Neural cell (in vitro differentiated cells): Measurements from ENCODE around the gene EFCAB6. TPM values are rescaled to one million over a fixed set of nuclear protein-coding genes. Genes with fewer than 3 reads are reported as not detected.

Source experiments
- H2AFZ ChIP-seq: fragments of 200-600, 300-800 bp; sonication (generic), shearing (Covaris generic); 2 replicates; pipeline ENCODE4 v1.6.0; 2014; ENCODE audit warnings: low read depth, mild to moderate bottlenecking, antibody characterized with exemption, low read length, moderate library complexity
- H3F3A ChIP-seq: fragments of 200-600 bp; shearing (Covaris generic); 2 replicates; pipeline ENCODE4 v1.6.1; 2016; ENCODE audit warnings: mild to moderate bottlenecking, moderate library complexity, mixed read lengths, antibody characterized with exemption, low read length; ENCODE audit not compliant: insufficient read depth, poor library complexity, severe bottlenecking
- H3K27ac ChIP-seq: fragments of 200-600, 300-800 bp; sonication (generic), shearing (Covaris generic); 2 replicates; pipeline ENCODE4 v1.5.1; 2014; ENCODE audit warnings: mild to moderate bottlenecking, low read length, moderate library complexity
- H3K27me3 ChIP-seq: fragments of 300-800, 200-600 bp; sonication (generic), shearing (Covaris generic); 2 replicates; pipeline ENCODE4 v1.6.0; 2014; ENCODE audit warnings: mild to moderate bottlenecking, low read depth, low read length, moderate library complexity; ENCODE audit not compliant: insufficient read depth
- H3K36me3 ChIP-seq: fragments of 300-800, 200-600 bp; sonication (generic), shearing (Covaris generic); 2 replicates; pipeline ENCODE4 v1.5.1; 2014; ENCODE audit warnings: mild to moderate bottlenecking, antibody characterized with exemption, low read length, moderate library complexity; ENCODE audit not compliant: insufficient read depth
- H3K4me2 ChIP-seq: fragments of 300-800, 200-600 bp; sonication (generic), shearing (Covaris generic); 2 replicates; pipeline ENCODE4 v1.6.0; 2014; ENCODE audit warnings: mild to moderate bottlenecking, low read length
- H3K4me3 ChIP-seq: fragments of 300-800, 200-600 bp; sonication (generic), shearing (Covaris generic); 2 replicates; pipeline ENCODE4 v1.5.1; 2014; ENCODE audit warnings: mild to moderate bottlenecking, low read length, moderate library complexity
- H3K79me2 ChIP-seq: fragments of 200-600 bp; shearing (Covaris generic); replicated peaks from 2 replicates; pipeline ENCODE4 v1.6.0; 2014; ENCODE audit warnings: mild to moderate bottlenecking, low read length, moderate library complexity; ENCODE audit not compliant: insufficient read depth
- H3K9ac ChIP-seq: fragments of 300-800, 200-600 bp; sonication (generic), shearing (Covaris generic); 2 replicates; pipeline ENCODE4 v1.6.1; 2016; ENCODE audit warnings: mild to moderate bottlenecking, low read length, mixed read lengths
- H3K9me2 ChIP-seq: fragments of 200-600 bp; shearing (Covaris generic); 2 replicates; pipeline ENCODE4 v1.6.1; 2016; ENCODE audit warnings: mild to moderate bottlenecking, low read length, mixed read lengths; ENCODE audit not compliant: insufficient read depth
- H3K9me3 ChIP-seq: fragments of 200-600, 300-800 bp; sonication (generic), shearing (Covaris generic); 2 replicates; pipeline ENCODE4 v1.6.1; 2016; ENCODE audit warnings: mild to moderate bottlenecking, mixed run types, low read length, moderate library complexity, mixed read lengths
- H4K20me1 ChIP-seq: fragments of 200-600 bp; shearing (Covaris generic); 2 replicates; pipeline ENCODE4 v1.6.1; 2016; ENCODE audit warnings: mild to moderate bottlenecking, mixed run types; ENCODE audit not compliant: insufficient read depth
- EP300 ChIP-seq: fragments of 450-650 bp; conservative IDR thresholded peaks from 2 replicates; pipeline ENCODE4 v1.6.1; 2014; ENCODE audit warnings: antibody characterized with exemption, mild to moderate bottlenecking, moderate library complexity; ENCODE audit not compliant: poor library complexity, severe bottlenecking
- EZH2 ChIP-seq: fragments of 200-600, 300-800 bp; shearing (Covaris generic), sonication (generic); IDR thresholded peaks from 2 replicates; pipeline ENCODE4 v1.6.1; 2014; ENCODE audit warnings: antibody characterized with exemption, low read length, borderline replicate concordance, mild to moderate bottlenecking; ENCODE audit not compliant: insufficient read depth, poor library complexity, severe bottlenecking
- MXI1 ChIP-seq: fragments of 450-650 bp; conservative IDR thresholded peaks from 2 replicates; pipeline ENCODE4 v1.6.1; 2014; ENCODE audit warnings: antibody characterized with exemption, mild to moderate bottlenecking; ENCODE audit not compliant: poor library complexity, severe bottlenecking
- POLR2AphosphoS5 ChIP-seq: IDR thresholded peaks from 2 replicates; pipeline ENCODE4 v1.6.1; 2012
- RAD21 ChIP-seq: fragments of 450-650 bp; conservative IDR thresholded peaks from 2 replicates; pipeline ENCODE4 v1.6.1; 2014; ENCODE audit warnings: antibody characterized with exemption, mild to moderate bottlenecking, moderate library complexity
- REST ChIP-seq: IDR thresholded peaks from 2 replicates; pipeline ENCODE4 v1.6.1; 2012; ENCODE audit warnings: borderline replicate concordance
- SMC3 ChIP-seq: fragments of 450-650 bp; conservative IDR thresholded peaks from 2 replicates; pipeline ENCODE4 v1.6.1; 2014; ENCODE audit warnings: antibody characterized with exemption, mild to moderate bottlenecking, moderate library complexity; ENCODE audit not compliant: poor library complexity
- TAF1 ChIP-seq: IDR thresholded peaks from 2 replicates; pipeline ENCODE4 v1.6.1; 2012; ENCODE audit warnings: low read depth
- polyA plus RNA-seq: library from polyadenylated mRNA; depleted of rRNA; stranded (reverse); fragments of >200 nt; gene quantifications from 2 replicates; pipeline ENCODE4 v1.2.3, GENCODE V29; 2014
- TF ChIP-seq, protein P1 (sequence below): fragments of 450-650 bp; IDR thresholded peaks from 2 replicates; pipeline ENCODE4 v1.5.1; 2014; ENCODE audit warnings: antibody characterized with exemption, mild to moderate bottlenecking, moderate library complexity; ENCODE audit not compliant: poor library complexity, severe bottlenecking

The EFCAB6 gene
- polyA plus RNA-seq, 1 donor from 2014 or later, result 1.4 TPM

DNA sequence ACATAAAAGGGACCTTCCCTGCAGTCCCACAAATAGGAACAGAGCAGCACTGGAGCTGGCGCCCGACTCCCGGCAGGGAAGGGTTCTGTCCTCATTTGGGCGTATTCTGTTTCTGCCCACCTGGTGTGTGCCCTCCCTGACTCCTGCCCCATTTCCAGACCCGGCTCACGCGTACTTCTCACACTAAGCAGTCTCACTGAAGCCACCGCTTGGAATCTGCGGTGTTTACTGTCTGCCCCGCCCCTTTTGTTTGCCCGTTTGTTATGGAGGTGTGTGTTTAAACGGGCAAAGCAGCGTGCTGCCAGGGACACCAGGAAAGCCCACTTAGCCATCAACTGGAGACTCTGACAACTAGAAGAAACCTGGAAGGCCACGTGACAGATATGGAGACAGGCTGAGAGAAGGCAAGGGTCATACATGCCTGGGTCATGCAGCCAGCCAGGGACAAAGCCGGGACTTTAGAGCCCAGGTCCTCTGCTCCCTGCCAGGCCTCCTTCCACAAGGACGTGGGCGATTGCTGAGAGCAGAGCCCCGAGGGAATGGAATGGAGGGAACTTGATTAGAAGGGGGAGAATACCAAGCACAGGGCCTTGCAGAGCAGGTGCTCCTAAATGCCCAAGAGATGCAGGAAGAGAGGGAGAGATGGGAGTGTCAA lies 8.7 kb upstream of the EFCAB6 start:
- Histone ChIP-seq H3K9ac (no peak overlapping the region), H3K27ac (no peak overlapping the region), H2AFZ (no peak overlapping the region), H3K9me2 (no peaks in the 10 kb centered on the region), H3F3A (no peaks in the 10 kb centered on the region), H3K4me2 (no peak overlapping the region), H3K79me2 (no peaks in the 10 kb centered on the region), H3K27me3 (no peaks in the 10 kb centered on the region), H3K36me3 (no peaks in the 10 kb centered on the region), H3K4me3 (no peak overlapping the region), H4K20me1 (no peaks in the 10 kb centered on the region), H3K9me3 (no peaks in the 10 kb centered on the region)
- TF ChIP-seq EP300 (no peak), RAD21 (no peak), POLR2AphosphoS5 (no peak), SMC3 (no peak), EZH2 (no peak), TAF1 (no peak), REST (no peak), MXI1 (no peak)
- TF ChIP-seq, protein P1, sequence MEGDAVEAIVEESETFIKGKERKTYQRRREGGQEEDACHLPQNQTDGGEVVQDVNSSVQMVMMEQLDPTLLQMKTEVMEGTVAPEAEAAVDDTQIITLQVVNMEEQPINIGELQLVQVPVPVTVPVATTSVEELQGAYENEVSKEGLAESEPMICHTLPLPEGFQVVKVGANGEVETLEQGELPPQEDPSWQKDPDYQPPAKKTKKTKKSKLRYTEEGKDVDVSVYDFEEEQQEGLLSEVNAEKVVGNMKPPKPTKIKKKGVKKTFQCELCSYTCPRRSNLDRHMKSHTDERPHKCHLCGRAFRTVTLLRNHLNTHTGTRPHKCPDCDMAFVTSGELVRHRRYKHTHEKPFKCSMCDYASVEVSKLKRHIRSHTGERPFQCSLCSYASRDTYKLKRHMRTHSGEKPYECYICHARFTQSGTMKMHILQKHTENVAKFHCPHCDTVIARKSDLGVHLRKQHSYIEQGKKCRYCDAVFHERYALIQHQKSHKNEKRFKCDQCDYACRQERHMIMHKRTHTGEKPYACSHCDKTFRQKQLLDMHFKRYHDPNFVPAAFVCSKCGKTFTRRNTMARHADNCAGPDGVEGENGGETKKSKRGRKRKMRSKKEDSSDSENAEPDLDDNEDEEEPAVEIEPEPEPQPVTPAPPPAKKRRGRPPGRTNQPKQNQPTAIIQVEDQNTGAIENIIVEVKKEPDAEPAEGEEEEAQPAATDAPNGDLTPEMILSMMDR, result no peak

DNA sequence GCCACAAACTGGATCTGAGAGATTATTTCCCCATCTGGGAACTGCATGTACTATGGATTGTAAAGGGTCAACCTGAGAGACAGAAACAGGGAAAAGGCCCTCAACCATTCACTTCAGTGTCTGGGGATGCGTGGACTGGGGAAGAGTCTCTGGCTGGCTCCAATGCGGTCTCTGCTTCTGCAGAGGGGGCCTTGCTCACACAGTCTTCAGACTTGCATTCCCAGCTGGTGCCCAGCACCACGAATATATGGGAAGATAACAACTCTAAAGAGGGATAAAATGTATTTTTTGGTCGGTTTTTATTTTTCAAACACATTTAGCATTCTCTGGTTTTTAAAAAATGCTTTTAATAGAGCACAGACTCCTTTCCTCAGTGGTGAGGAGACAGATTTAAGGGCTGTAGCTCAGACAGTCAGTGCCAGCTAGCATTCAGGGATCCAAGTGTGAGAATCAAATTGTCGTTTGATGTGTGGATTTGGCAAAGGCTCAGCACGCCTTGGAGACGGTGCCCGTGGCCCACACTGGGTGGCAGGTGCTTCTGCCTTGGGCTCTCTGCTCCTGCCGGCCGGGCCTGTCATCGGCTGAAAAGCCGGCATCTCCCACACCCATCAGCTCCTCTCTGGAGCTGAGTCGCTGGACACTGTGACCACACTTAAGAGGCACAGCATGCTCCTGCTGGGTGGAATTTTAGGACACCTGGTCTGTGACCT lies 8.0 kb upstream of the EFCAB6 start:
- no peak overlapping the region for H3K27ac ChIP-seq
- H3K36me3 ChIP-seq, result no peaks in the 10 kb centered on the region

More for the DNA sequence above, 8.0 kb upstream of the EFCAB6 start:
- Histone ChIP-seq H3K9me3 (no peaks in the 10 kb centered on the region), H3K4me3 (no peak overlapping the region), H2AFZ (no peak overlapping the region), H3K79me2 (no peaks in the 10 kb centered on the region), H3K4me2 (no peak overlapping the region), H3K9ac (no peak overlapping the region), H4K20me1 (no peaks in the 10 kb centered on the region), H3F3A (no peaks in the 10 kb centered on the region), H3K27me3 (no peaks in the 10 kb centered on the region), H3K9me2 (no peaks in the 10 kb centered on the region)
- TF ChIP-seq SMC3, result no peak
- no peak for TF ChIP-seq POLR2AphosphoS5
- no peak for TF ChIP-seq EP300
- no peak for TF ChIP-seq TAF1
- TF ChIP-seq MXI1, result no peak
- TF ChIP-seq REST, result no peak
- TF ChIP-seq, protein P1, result no peak
- no peak for TF ChIP-seq EZH2
- no peak for TF ChIP-seq RAD21
